HG02981 (cell line): Measurements from ENCODE around the gene HTR3A.

ENCODE experiments used
- ATAC-seq: cut with Tn5 transposase; IDR thresholded peaks from one replicate; pipeline ENCODE4 v1.9.1; 2021; ENCODE audit warnings: mild to moderate bottlenecking, moderate library complexity; ENCODE audit not compliant: unreplicated experiment

Gene HTR3A

DNA sequence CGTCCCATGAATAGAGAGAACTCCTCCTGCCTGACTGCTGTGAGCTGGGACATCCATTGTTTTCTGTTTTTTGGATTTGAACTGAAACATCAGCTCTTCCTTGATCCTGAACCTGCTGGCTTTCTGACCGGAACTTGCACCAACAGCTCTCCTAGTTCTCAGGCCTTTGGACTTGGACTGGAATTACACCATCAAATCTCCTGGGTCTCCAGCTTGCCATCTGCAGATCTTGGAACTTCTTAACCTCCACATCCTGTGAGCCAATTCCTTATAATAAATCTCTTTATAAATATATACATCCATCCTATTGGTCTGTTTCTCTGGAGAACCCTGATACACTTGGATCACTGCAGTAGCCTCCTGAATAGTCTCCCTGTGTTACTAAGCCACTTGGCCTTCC, 42.1 kb downstream of the HTR3A start:
- ATAC-seq, result no peak

DNA sequence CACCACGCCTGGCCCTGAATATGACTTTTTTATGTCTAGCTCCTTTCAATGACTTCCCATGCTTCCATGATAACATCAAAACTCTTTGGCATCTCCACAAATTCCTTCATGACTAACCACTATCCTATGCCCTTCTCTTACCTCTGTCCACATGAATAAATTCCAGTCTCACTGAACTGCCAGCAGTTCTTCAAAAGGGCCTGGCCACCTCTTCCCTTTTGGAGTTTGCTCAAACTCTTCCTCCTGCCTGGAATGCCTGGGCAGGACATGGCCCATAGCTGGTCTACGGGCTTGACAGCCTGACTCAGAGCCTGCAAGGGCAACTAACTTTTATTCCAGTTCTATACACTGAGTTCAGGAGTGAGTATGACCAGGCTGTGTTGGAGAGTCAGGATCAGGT, 42.8 kb downstream of the HTR3A start:
- ATAC-seq, result no peak

GRCh38 chr11:114019046-114019445, 44.1 kb downstream of the HTR3A start:
- no peak for ATAC-seq

GRCh38 chr11:114019574-114019973, 44.7 kb downstream of the HTR3A start:
- no peak for ATAC-seq

- no peak for ATAC-seq
These were observed 50.5 kb downstream of the HTR3A start for GRCh38 chr11:114025329-114025907.

DNA sequence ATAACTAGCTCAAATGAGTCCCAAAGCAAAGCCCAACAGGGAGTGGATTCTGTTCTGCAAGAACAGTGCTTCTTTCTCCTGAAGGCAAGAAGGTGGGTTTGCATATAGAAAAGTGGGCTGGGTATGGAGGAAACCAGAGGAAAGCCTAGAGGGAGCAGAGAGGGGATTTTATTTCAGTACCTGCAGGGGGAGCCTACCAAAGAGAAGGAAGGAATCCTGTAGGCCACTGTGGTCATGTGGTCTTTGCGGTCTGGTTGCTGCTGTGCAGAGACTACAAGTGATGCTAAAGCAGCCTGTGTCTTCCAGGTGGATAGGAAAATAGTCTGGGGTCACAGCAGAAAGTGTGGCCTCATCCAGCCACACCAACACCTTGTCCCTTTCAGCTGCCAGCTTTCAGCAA, 51.4 kb downstream of the HTR3A start:
- ATAC-seq, result no peak

- ATAC-seq, result no peak
These were observed 52.5 kb downstream of the HTR3A start for GRCh38 chr11:114027391-114027790.

DNA sequence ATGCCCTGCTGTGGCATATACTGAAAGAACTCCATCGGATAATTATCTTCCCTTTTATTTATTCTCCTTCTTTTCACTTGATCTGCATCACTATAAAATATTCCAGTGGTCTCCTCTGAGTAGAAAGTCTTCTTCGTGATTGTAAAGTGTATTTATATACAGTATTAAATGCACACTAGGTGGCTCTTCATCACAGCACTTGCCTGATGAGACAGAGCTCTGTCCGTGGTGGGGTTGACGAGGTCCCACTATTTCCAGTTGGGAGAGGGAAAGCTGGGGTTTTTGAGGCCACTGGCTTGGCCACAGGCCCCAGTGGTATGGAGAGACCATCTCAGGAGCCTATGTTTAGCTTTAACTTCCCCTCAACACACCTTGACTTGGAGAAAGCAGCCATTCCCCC, 53.0 kb downstream of the HTR3A start:
- ATAC-seq, result no peak

- ATAC-seq, result no peak
These were observed 56.5 kb downstream of the HTR3A start for GRCh38 chr11:114031246-114031966.

- ATAC-seq, result no peak
These were observed 57.0 kb downstream of the HTR3A start for GRCh38 chr11:114031967-114032320.

DNA sequence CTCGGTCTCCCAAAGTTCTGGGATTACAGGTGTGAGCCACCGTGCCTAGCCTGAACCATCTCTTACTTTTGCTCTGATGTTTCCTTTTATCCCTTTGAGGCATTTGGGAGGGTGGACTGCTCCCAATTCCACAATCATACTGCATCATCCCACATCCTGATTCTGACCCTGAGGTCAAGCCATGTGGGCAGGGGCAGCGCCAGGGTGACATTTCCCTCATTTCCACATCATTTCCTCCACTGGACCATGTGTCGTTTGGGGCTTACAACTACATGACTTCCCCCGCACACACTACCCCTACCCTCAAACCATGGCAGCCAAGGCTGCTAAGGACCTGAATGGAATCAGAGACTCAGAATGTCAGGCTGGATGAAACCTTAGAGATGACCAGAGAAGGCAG, 58.2 kb downstream of the HTR3A start:
- ATAC-seq, result no peak

GRCh38 chr11:114033572-114033971, 58.7 kb downstream of the HTR3A start:
- no peak for ATAC-seq

DNA sequence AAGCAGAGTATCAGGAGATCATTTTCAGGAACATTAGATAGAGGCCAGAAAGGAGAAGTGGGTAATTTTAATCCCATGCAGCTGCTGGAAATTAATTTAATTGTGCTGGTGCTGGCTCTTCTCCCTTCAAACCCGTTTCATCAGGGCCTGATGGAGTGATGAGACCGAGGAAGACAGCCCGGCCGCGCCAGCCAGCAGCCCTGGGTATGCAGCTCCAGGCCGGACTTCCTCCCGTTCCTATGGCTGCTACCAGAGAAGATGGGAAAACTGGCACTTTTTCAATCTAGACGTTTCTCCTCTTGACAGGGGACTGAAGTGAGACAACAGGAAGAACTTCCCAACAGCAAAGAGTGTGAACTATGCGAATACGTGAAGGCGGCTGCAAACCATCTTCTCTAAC, 60.0 kb downstream of the HTR3A start:
- ATAC-seq, result no peak

DNA sequence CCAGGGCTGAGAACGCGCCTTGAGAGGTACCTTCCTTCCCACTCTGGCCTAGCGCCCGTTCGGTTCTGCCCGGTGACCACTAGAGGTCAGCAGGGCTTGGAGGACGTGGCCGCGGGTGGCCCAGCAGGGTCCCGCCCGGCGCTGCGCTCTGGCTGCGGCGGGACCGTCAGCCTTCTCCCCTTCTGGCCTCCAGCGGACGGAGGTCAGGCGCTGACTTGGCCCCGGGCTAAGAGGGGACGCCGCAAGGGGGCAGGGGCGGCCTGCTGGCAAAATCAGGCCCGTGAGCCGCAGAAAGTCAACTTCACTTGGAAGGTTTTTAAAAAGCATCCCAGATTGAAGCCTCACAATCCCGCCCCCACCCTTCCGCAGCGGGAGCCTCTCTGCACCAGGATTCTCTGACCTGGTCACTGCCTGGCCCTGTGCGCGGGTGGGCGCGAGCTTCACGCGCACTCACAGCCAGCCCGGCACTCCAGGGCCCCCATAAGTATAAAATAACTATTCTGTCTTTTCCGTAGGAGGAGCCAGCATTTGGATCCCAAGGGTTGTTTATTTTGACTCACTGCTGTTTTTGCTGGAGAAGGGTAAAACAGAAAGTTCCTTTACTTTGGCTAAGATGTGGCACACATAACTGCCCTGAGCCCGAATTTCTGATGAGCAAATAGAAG, 61.4 kb downstream of the HTR3A start:
- ATAC-seq, result no peak

- no peak for ATAC-seq
These were observed 62.0 kb downstream of the HTR3A start for GRCh38 chr11:114036958-114037357.

DNA sequence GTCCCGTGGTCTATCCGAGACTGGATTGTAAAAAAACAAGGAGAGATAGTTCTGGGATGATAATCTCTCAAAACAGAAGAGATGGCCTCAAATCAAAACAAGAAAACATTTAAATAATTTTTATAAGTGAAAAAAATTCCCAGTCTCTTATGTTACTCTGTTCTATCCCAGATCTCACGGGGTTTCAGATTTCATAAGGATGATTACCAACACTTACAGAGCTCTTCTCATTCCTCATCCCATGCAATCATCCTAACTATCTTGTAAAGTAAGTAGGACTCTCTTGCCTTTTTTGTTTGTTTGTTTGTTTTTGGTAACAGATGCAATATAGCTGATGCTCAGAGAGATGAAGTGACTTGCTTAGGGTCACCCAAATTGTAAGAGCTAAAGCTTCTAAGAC, 64.6 kb downstream of the HTR3A start:
- ATAC-seq, result no peak
